ENCODE results near the gene MMP21. TPM values are rescaled to one million over a fixed set of nuclear protein-coding genes. Genes with fewer than 3 reads are reported as not detected.

MMP21 gene
- total RNA-seq, 4 donors from 2014 or later, result 0.67 TPM; not detected in 3

GRCh38 chr10:125779403-125780327 lies 4.0 kb upstream of the MMP21 start:
- Histone ChIP-seq H3K9me3 (no peaks in the 10 kb centered on the region), H3K4me3 (replicated peaks in 1 of 3) (no peak overlapping the region), H3K27ac (no peak overlapping the region), H3K27me3 (no peaks in the 10 kb centered on the region), H3K36me3 (no peaks in the 10 kb centered on the region), H3K4me1 (no peaks in the 10 kb centered on the region)
- intact Hi-C loops (cut with DNase I), result no loop called here
- WGBS, 2 donors, result 81 to 84% methylated on average over 9 to 10 of the region's 10 CpGs
- no peak for TF ChIP-seq POLR2A (IDR thresholded peaks at IDR 0.05)
- no peak for TF ChIP-seq CTCF (IDR thresholded peaks at IDR 0.05)
- DNase-seq, result no peak

- 56 to 67% methylated on average over 5 of the region's 5 CpGs for WGBS, 2 donors
- no peaks in the 10 kb centered on the region for H3K27me3 ChIP-seq
Observed at GRCh38 chr10:125778556-125778955, 2.9 kb upstream of the MMP21 start.

GRCh38 chr10:125777806-125778205 lies 2.2 kb upstream of the MMP21 start:
- no peaks in the 10 kb centered on the region for H3K4me1 ChIP-seq
- no peak overlapping the region for H3K4me3 ChIP-seq (replicated peaks in 1 of 3)
- 91 to 94% methylated on average over 9 of the region's 9 CpGs for WGBS, 2 donors
- TF ChIP-seq POLR2A (IDR thresholded peaks at IDR 0.05) (no peak), CTCF (IDR thresholded peaks at IDR 0.05) (no peak)
- intact Hi-C loops (cut with DNase I), result no loop called here
- DNase-seq, result no peak
- no peaks in the 10 kb centered on the region for H3K36me3 ChIP-seq
- H3K27ac ChIP-seq, result no peak overlapping the region
- no peaks in the 10 kb centered on the region for H3K9me3 ChIP-seq
- H3K27me3 ChIP-seq, result no peaks in the 10 kb centered on the region

More at GRCh38 chr10:125778556-125778955, 2.9 kb upstream of the MMP21 start:
- Histone ChIP-seq H3K4me3 (replicated peaks in 1 of 3) (no peak overlapping the region), H3K27ac (no peak overlapping the region), H3K9me3 (no peaks in the 10 kb centered on the region), H3K36me3 (no peaks in the 10 kb centered on the region), H3K4me1 (no peaks in the 10 kb centered on the region)
- no peak for TF ChIP-seq POLR2A (IDR thresholded peaks at IDR 0.05)
- TF ChIP-seq CTCF (IDR thresholded peaks at IDR 0.05), result no peak
- no peak for DNase-seq
- intact Hi-C loops (cut with DNase I), result no loop called here

- H3K4me1 ChIP-seq, result no peaks in the 10 kb centered on the region
- H3K27ac ChIP-seq, result no peak overlapping the region
- no peak for DNase-seq
- intact Hi-C loops (cut with DNase I), result no loop called here
- H3K4me3 ChIP-seq (replicated peaks in 1 of 3), result no peak overlapping the region
- 87 to 93% methylated on average over 28 to 29 of the region's 32 CpGs for whole genome bisulfite sequencing, 2 donors
- H3K27me3 ChIP-seq, result no peaks in the 10 kb centered on the region
- no peak for TF ChIP-seq POLR2A (IDR thresholded peaks at IDR 0.05)
- TF ChIP-seq CTCF (IDR thresholded peaks at IDR 0.05), result no peak
- H3K36me3 ChIP-seq, result no peaks in the 10 kb centered on the region
- no peaks in the 10 kb centered on the region for H3K9me3 ChIP-seq
Observed at GRCh38 chr10:125774581-125775191, 935 bp downstream of the MMP21 start.

All from thyroid gland (tissue), 4 donors.